Thyroid gland (tissue), 4 donors: ENCODE measurements around the gene CLEC2L. TPM values are rescaled to one million over a fixed set of nuclear protein-coding genes. Genes with fewer than 3 reads are reported as not detected.

ENCODE experiments used
- DNase-seq, 2 donors: peaks; one replicate each; pipeline ENCODE4 v3.0.0-alpha.2; 2019
- H3K27ac ChIP-seq, 3 donors: fragments of 200-600 bp; sonication (generic); 1 replicate in 2 of 3; 2 replicates in 1 of 3; pipeline ENCODE4 v1.5.1; 2016 to 2019; ENCODE audit warnings: mild to moderate bottlenecking in 1 of 3, moderate library complexity in 1 of 3
- H3K27me3 ChIP-seq: fragments of 200-600 bp; sonication (generic); one replicate; pipeline ENCODE4 v1.5.1; 2019
- H3K36me3 ChIP-seq, 2 donors: fragments of 200-600 bp; sonication (generic); one replicate each; pipeline ENCODE4 v1.5.1; 2016 to 2019
- H3K4me1 ChIP-seq, 2 donors: fragments of 200-600 bp; sonication (generic); one replicate each; pipeline ENCODE4 v1.5.1; 2017 to 2019
- H3K4me3 ChIP-seq, 3 donors: fragments of 200-600 bp; sonication (generic); replicated peaks in 1 of 3; 1 replicate in 2 of 3; 2 replicates in 1 of 3; pipeline ENCODE4 v1.5.1; 2016; ENCODE audit warnings: mild to moderate bottlenecking in 1 of 3
- H3K9me3 ChIP-seq: fragments of 200-600 bp; sonication (generic); one replicate; pipeline ENCODE4 v1.5.1; 2017
- POLR2A ChIP-seq, 2 donors: fragments of 450-650 bp; IDR thresholded peaks; one replicate each; pipeline ENCODE4 v1.6.1; 2017; ENCODE audit warnings: antibody characterized with exemption in 2 of 2, mild to moderate bottlenecking in 2 of 2, moderate library complexity in 1 of 2
- WGBS, 2 donors: methylation state at CpG; one replicate each; pipeline ENCODE4 v1.1.5; 2017; 5-methylcytosine and 5-hydroxymethylcytosine counted together
- intact Hi-C: fragments of 100-400 bp; cut with DNase I; formaldehyde crosslinking; loops from one replicate; pipeline ENCODE4 v1.15.1; 2023
- total RNA-seq, 4 donors: library from RNA; depleted of rRNA; stranded (reverse); fragments of >200 nt; gene quantifications; one replicate each; pipeline ENCODE4 v1.2.3, GENCODE V29; 2016
- TF ChIP-seq, protein P1 (sequence below), 6 experiments: fragments of 200-600 bp in 3 of 6; fragments of 450-650 bp in 3 of 6; sonication (generic) in 3 of 6; IDR thresholded peaks; one replicate each; pipeline ENCODE4 v1.5.1; 2016 to 2019; ENCODE audit warnings: antibody characterized with exemption in 6 of 6, mild to moderate bottlenecking in 2 of 6, inconsistent platforms in 1 of 6, moderate library complexity in 1 of 6

The CLEC2L gene
- total RNA-seq, 4 donors from 2014 or later: not detected

DNA sequence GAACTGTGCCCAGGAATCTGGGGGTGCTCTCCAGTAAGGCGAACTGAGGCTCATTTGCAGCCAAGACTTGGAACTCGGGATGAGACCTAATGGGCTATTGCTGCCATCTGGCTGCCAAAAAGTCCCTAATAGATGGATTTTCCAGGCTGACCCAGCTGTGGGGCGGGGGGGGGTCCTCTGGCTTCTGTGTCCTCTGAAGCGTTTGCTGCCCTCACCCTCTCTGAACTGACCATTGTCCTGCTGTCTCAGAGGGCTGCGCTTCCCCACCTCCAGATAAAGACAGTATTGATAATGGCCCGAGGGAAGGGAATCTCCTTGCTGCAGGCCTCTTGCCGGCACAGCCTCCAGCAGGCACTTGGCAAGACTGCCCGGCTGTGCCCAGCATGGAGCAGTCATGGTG lies 46.6 kb downstream of the CLEC2L start:
- intact Hi-C loops: no loop called here
- no peaks in the 10 kb centered on the region for H3K9me3 ChIP-seq
- H3K36me3 ChIP-seq: peaks cover 18% of the 10 kb centered on the region in 2 donors
- no peak overlapping the region for H3K4me3 ChIP-seq
- H3K4me1 ChIP-seq: no peaks in the 10 kb centered on the region
- H3K27ac ChIP-seq: no peak overlapping the region
- DNase-seq: no peak
- WGBS, 2 donors: 89 to 90% methylated on average over 6 of the region's 8 CpGs
- no peak for TF ChIP-seq POLR2A (IDR thresholded peaks at IDR 0.05)
- TF ChIP-seq, protein P1, sequence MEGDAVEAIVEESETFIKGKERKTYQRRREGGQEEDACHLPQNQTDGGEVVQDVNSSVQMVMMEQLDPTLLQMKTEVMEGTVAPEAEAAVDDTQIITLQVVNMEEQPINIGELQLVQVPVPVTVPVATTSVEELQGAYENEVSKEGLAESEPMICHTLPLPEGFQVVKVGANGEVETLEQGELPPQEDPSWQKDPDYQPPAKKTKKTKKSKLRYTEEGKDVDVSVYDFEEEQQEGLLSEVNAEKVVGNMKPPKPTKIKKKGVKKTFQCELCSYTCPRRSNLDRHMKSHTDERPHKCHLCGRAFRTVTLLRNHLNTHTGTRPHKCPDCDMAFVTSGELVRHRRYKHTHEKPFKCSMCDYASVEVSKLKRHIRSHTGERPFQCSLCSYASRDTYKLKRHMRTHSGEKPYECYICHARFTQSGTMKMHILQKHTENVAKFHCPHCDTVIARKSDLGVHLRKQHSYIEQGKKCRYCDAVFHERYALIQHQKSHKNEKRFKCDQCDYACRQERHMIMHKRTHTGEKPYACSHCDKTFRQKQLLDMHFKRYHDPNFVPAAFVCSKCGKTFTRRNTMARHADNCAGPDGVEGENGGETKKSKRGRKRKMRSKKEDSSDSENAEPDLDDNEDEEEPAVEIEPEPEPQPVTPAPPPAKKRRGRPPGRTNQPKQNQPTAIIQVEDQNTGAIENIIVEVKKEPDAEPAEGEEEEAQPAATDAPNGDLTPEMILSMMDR (IDR thresholded peaks at IDR 0.05): peak in 1 of 6 experiments; percentile 3
- H3K27me3 ChIP-seq: no peaks in the 10 kb centered on the region

DNA sequence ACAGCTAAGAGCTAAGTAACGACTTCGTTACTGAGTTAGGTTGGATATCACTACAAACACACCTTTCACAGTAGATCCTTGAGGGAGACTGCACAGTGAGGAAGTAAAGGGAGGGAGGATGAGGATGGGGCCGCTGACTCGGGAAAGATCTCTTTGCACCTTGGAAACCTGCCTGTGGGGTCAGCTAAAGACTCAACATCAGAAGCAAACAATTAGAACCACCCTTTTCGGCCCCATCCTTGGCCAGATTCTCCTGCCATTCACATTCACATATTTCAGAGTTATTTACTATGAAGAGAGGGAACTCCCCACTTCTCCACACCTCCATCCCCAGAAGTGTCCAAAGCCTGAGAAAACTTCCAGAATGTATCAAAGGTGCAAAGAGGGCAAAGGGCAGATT lies 47.1 kb downstream of the CLEC2L start:
- peaks cover 18 to 19% of the 10 kb centered on the region in 2 donors for H3K36me3 ChIP-seq
- no peaks in the 10 kb centered on the region for H3K27me3 ChIP-seq
- 84 to 90% methylated on average over 5 of the region's 5 CpGs for whole genome bisulfite sequencing, 2 donors
- TF ChIP-seq POLR2A (IDR thresholded peaks at IDR 0.05): no peak
- TF ChIP-seq, protein P1 (IDR thresholded peaks at IDR 0.05): no peak
- H3K27ac ChIP-seq: no peak overlapping the region
- H3K4me3 ChIP-seq: no peak overlapping the region
- no peaks in the 10 kb centered on the region for H3K9me3 ChIP-seq
- intact Hi-C loops: no loop called here
- DNase-seq: no peak
- H3K4me1 ChIP-seq: no peaks in the 10 kb centered on the region

DNA sequence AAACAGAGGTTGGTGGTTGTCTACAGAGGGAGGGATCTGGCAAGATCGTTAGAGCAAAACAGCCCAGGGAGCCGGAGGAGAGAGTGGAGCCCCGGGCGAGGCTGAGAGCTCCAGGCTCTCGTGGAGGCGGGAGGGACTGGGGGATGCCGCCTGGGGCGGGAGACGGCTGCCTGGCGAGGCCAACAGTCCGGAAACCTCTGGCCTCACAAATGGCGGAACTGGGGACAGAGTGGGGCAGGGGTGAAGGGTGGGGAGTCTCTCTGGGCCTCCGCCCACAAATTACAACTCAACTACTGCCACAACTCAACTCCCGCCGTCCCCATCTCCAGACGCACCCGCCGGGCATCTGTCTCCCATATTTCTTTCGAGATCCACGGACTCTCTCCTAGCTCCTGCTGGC lies 47.7 kb downstream of the CLEC2L start:
- Histone ChIP-seq H3K4me3 (no peak overlapping the region), H3K9me3 (no peaks in the 10 kb centered on the region), H3K4me1 (no peaks in the 10 kb centered on the region), H3K27ac (no peak overlapping the region), H3K36me3 (peaks cover 18 to 19% of the 10 kb centered on the region in 2 donors), H3K27me3 (no peaks in the 10 kb centered on the region)
- no peak for DNase-seq
- TF ChIP-seq POLR2A (IDR thresholded peaks at IDR 0.05): no peak
- TF ChIP-seq, protein P1 (IDR thresholded peaks at IDR 0.05): no peak
- WGBS, 2 donors: 89% methylated on average over 20 of the region's 20 CpGs
- intact Hi-C loops: no loop called here

DNA sequence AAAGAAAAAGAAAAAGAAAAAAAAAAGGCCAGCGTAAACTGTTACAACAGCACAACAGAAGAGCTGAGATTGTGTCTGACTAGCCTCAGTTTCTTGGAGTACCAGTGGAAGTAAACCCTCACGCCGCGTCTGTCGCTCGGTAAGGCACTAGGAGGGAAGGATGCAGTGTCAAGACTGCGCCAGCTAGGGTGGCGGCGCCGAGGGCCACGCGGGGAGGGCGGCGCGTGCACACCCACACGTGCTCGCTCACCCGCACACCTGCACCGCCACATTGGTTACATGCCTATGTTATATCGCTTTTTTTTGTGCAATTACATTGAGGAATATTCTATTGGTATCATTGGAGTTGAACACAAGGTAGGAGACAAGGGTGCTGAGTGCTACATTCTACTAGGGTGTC lies 48.2 kb downstream of the CLEC2L start:
- intact Hi-C loops: no loop called here
- no peaks in the 10 kb centered on the region for H3K27me3 ChIP-seq
- no peaks in the 10 kb centered on the region for H3K4me1 ChIP-seq
- no peak for TF ChIP-seq POLR2A (IDR thresholded peaks at IDR 0.05)
- TF ChIP-seq, protein P1 (IDR thresholded peaks at IDR 0.05): no peak
- no peak overlapping the region for H3K27ac ChIP-seq
- H3K9me3 ChIP-seq: no peaks in the 10 kb centered on the region
- peaks cover 18 to 19% of the 10 kb centered on the region in 2 donors for H3K36me3 ChIP-seq
- no peak overlapping the region for H3K4me3 ChIP-seq
- 95 to 97% methylated on average over 20 of the region's 20 CpGs for WGBS, 2 donors
- no peak for DNase-seq

DNA sequence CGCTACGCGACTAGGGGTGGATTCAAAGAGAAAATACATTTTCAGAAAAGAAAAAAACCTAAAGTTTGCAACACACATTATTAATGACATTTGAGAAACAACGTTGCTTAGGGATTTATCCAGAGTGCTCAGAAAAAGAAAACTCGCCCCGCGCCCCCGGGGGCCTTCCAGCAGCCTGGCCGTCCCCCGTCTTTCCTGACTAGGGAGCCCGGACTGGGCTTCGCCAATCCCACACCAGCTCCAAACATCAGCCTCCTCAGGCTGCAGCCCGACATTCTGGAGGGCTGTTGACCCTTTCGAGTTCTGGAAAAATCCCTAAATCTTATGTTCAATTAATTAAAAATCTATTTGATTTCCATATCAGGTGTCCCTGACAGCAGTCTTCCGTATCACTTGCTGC lies 48.6 kb downstream of the CLEC2L start:
- H3K27ac ChIP-seq: no peak overlapping the region
- no peak for TF ChIP-seq POLR2A (IDR thresholded peaks at IDR 0.05)
- TF ChIP-seq, protein P1 (IDR thresholded peaks at IDR 0.05): no peak
- H3K36me3 ChIP-seq: peaks cover 18 to 19% of the 10 kb centered on the region in 2 donors
- H3K27me3 ChIP-seq: no peaks in the 10 kb centered on the region
- no peaks in the 10 kb centered on the region for H3K4me1 ChIP-seq
- WGBS, 2 donors: 95% methylated on average over 15 of the region's 15 CpGs
- intact Hi-C loops: no loop called here
- DNase-seq: no peak
- H3K4me3 ChIP-seq: no peak overlapping the region
- no peaks in the 10 kb centered on the region for H3K9me3 ChIP-seq
